HG02588 (cell line): ENCODE measurements around the gene EVI5L.
"Not testable (repeated sequence)": the region's sequence is repeated elsewhere in the genome, so short reads cannot be mapped to it uniquely, and the experiment has no call there.

Experiments used
- ATAC-seq: cut with Tn5 transposase; IDR thresholded peaks from one replicate; pipeline ENCODE4 v1.9.1; 2021; ENCODE audit warnings: mild to moderate bottlenecking, moderate library complexity; ENCODE audit not compliant: unreplicated experiment

Gene EVI5L

GRCh38 chr19:7845390-7846154, 15.6 kb downstream of the EVI5L start:
- no peak for ATAC-seq

GRCh38 chr19:7846155-7846646, 16.2 kb downstream of the EVI5L start:
- ATAC-seq: no peak

GRCh38 chr19:7847664-7848063, 17.6 kb downstream of the EVI5L start:
- no peak for ATAC-seq

- no peak for ATAC-seq
Observed at GRCh38 chr19:7848779-7849457, 18.9 kb downstream of the EVI5L start.

- no peak for ATAC-seq
Observed at GRCh38 chr19:7849631-7849999, 19.6 kb downstream of the EVI5L start.

GRCh38 chr19:7850000-7850813, 20.2 kb downstream of the EVI5L start:
- no peak for ATAC-seq

DNA sequence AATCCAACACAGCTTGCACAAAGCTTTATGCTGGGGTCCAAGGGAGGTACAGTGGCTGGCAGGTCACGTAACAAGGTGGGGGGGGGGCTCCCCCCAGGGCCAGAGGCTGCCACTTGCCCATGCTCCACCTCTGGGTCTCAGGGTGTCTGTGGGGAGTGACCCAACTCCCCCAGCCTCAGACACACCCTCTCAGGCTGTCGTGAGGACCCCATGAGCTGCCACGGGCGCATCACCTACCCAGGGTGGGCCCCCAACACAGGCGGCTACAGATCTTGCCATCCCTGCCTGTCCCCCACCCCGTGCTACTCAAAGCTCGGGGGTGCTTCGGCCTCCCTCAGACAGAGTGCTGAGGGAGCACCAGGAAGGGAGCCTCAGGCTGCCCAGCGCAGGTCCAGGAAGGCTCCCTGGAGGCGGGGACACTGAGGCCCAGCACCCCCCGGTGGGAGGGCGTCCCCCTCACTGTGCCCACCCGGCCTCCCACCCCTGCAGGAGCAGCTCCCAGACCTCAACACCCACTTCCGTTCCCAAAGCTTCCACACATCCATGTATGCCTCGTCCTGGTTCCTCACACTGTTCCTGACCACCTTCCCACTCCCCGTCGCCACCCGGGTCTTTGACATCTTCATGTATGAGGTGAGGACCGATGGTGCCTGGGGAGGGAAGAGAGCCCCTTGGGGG, 21.1 kb downstream of the EVI5L start:
- no peak for ATAC-seq

DNA sequence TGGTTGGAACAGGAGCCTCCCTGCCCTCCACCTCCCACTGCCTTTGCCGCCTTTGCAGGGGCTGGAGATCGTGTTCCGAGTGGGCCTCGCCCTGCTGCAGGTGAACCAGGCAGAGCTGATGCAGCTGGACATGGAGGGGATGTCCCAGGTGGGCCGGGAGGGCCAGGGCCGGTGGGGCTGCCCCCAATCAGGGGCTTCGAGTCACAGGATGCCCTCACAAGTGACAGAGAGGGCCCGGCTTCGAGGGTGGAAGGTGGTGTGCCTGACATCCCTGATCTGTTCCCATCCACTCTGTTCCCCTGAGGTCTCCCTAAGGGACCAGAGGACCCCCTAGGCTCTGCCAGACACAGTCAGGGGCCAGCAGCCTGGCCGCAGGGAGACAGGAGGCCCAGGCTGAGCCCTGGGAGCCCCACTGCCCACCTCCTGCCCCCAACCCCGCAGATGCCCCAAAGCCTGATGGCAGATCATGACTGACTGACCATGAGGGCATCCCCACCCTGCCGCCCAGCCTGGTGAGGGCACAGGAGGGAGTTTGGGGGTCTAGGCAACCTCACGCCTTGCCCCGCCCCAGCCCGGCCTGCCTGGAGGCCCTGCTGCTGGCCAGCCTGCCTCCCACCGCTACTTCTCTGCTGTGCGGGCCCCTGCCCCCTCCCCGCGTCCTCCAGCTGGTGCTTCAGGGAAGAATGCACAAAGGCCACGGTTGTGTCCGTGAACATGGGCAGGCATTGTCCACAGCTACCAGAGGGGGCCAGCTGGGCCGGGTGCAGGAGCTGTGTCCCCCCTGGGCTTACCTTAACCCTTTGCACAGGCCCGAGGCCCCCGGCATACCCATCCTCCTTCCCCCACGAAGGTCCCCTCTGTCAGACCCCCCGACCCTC, 21.8 kb downstream of the EVI5L start:
- no peak for ATAC-seq

GRCh38 chr19:7852851-7853769, 23.1 kb downstream of the EVI5L start:
- ATAC-seq: no peak

- ATAC-seq: no peak
Observed at GRCh38 chr19:7853770-7854128, 23.7 kb downstream of the EVI5L start.

- no peak for ATAC-seq
Observed at GRCh38 chr19:7855426-7856108, 25.5 kb downstream of the EVI5L start.

DNA sequence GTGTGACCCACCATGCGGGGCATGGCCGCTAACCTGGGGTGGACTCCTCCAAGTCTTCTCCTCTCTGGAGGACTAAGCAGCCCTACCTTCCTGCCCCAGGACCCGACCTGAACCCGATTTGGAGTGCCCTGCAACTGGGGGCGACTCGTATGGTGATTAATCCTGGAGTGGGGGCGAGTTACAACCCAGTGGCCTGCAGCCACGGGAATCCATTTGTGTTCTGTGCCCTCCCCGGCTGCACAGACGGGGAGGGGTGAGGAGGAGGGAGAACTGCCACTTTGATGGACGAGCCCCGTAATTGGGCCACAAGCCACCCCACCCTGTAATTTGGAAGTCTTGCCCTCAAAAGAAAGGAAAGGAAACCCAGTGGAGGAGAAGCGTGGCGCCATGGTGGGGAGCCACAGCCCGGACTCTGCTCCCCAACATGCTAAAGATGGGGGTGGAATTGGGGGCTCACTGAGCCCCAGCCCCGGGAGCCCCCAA, 26.1 kb downstream of the EVI5L start:
- ATAC-seq: no peak

- no peak for ATAC-seq
Observed at GRCh38 chr19:7856679-7857663, 27.0 kb downstream of the EVI5L start.

- no peak for ATAC-seq
Observed at GRCh38 chr19:7857727-7858108, 27.7 kb downstream of the EVI5L start.

DNA sequence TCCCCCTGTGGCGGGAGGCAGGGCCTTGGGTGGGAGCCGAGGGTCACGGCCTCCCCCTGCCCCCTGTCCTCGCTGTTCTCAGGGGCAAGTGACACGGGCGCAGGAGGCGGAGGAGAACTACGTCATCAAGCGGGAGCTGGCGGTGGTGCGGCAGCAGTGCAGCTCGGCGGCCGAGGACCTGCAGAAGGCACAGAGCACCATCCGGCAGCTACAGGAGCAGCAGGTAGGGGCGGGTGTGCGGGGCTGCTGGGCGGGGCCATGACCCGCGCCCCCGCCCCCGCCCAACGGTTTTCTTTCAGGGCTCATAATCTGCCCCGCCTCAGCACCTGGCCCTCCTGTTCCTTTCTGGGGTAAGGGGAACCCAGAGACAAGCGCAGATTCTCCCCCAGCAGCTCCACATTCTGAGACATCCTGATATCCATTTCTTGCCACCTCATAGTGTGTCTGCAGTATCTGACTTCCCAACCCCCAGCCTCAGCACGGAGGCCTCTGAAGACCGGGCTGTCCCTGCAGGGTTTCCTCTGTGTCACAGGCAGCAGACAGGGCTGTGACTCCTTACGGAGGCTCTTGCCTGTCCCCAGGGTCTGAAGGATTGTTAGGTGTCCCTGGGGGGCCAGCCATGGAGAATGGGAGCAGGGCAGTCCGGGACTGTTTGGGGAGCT, 28.2 kb downstream of the EVI5L start:
- no peak for ATAC-seq

DNA sequence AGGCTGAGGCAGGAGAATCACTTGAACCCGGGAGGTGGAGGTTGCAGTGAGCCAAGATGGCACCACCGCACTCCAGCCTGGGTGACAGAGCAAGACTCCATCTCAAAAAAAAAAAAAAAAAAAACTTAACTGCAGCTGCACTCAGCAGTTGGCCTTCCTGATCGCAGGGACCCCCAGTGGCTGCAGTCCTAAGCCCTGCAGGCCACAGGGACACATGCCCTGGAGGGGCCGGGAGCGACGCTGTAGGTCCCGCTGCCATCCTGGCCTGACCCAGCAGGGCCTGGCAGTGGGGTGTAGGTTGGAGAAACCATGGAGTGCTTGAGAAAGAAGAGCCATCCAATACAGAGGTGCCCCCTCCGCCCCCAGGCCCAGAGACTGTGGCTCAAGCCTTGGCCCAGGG, 29.1 kb downstream of the EVI5L start:
- not testable (repeated sequence) for ATAC-seq
